ENCODE results near the gene UBE3B.

GRCh38 chr12:109537136-109537535, 59.7 kb downstream of the UBE3B start:
- TF ChIP-seq, protein P1, sequence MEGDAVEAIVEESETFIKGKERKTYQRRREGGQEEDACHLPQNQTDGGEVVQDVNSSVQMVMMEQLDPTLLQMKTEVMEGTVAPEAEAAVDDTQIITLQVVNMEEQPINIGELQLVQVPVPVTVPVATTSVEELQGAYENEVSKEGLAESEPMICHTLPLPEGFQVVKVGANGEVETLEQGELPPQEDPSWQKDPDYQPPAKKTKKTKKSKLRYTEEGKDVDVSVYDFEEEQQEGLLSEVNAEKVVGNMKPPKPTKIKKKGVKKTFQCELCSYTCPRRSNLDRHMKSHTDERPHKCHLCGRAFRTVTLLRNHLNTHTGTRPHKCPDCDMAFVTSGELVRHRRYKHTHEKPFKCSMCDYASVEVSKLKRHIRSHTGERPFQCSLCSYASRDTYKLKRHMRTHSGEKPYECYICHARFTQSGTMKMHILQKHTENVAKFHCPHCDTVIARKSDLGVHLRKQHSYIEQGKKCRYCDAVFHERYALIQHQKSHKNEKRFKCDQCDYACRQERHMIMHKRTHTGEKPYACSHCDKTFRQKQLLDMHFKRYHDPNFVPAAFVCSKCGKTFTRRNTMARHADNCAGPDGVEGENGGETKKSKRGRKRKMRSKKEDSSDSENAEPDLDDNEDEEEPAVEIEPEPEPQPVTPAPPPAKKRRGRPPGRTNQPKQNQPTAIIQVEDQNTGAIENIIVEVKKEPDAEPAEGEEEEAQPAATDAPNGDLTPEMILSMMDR (IDR thresholded peaks at IDR 0.05), result no peak
- TF ChIP-seq EZH2 (IDR thresholded peaks at IDR 0.05), result no peak
- no peak for TF ChIP-seq EZH2phosphoT487 (IDR thresholded peaks at IDR 0.05)
